ENCODE measurements around the gene NEAT1. TPM values are rescaled to one million over a fixed set of nuclear protein-coding genes. Genes with fewer than 3 reads are reported as not detected.

NEAT1 gene
- total RNA-seq, 1 experiment from 2014 or later: 564 TPM

- Histone ChIP-seq H2AFZ (ENCODE audit: low read depth, low read length, poor library complexity, severe bottlenecking) (no peak overlapping the region), H3K9ac (ENCODE audit: low read length) (no peak overlapping the region), H3K36me3 (ENCODE audit: control insufficient read depth in 1 of 2, insufficient read depth in 2 of 2, low read length in 2 of 2) (peaks cover 16 to 22% of the 10 kb centered on the region in 2 experiments), H3K79me2 (ENCODE audit: insufficient read depth, low read length) (no peaks in the 10 kb centered on the region), H3K9me3 (ENCODE audit: control insufficient read depth in 1 of 2, insufficient read depth in 1 of 2, low read depth in 1 of 2, low read length in 2 of 2) (no peaks in the 10 kb centered on the region), H3K4me3 (replicated peaks in 1 of 2; ENCODE audit: low read depth in 1 of 2, low read length in 2 of 2) (no peak overlapping the region), H3K4me2 (ENCODE audit: low read length) (no peak overlapping the region), H4K20me1 (ENCODE audit: insufficient read depth) (no peaks in the 10 kb centered on the region), H3K9me2 (ENCODE audit: insufficient read depth) (no peaks in the 10 kb centered on the region), H3K4me1 (ENCODE audit: control insufficient read depth in 1 of 2, insufficient read depth in 2 of 2, low read length in 2 of 2) (no peaks in the 10 kb centered on the region), H3K27me3 (ENCODE audit: insufficient read depth, low read length) (no peaks in the 10 kb centered on the region), H3K27ac (ENCODE audit: low read depth, low read length) (no peak overlapping the region)
- no TSS peak for BruUV-seq (replicated peaks)
- RAD21 ChIA-PET (ENCODE audit: low non-redundant PET in 1 of 2, low total read pairs in 2 of 2, uncharacterized antibody in 2 of 2, unreplicated experiment in 2 of 2): interaction anchor here in 1 of 2 experiments (0.5 kb wide), 1 partner anchor 31 kb away, joined by 3 read pairs; no protein-coding TSS in a partner anchor
- intact Hi-C loops (cut with micrococcal nuclease): no loop called here
- POLR2A ChIA-PET: interaction anchor here (1.2 kb wide), 1 partner anchor 15 kb away, joined by 3 read pairs; the partner anchor contains the start of gene FRMD8
- ATAC-seq (peak; percentile 16; the same call in 1 of the 2 replicates), DNase-seq (ENCODE audit: low read depth, low spot score) (no peak)
- CTCF ChIA-PET: no interaction called here
- no peak for TF ChIP-seq POLR2A (IDR thresholded peaks at IDR 0.05; ENCODE audit: borderline replicate concordance, extremely low read depth, insufficient read depth, insufficient read length)
- TF ChIP-seq MAX (IDR thresholded peaks at IDR 0.05): no peak
- no peak for TF ChIP-seq SRF (IDR thresholded peaks at IDR 0.05; ENCODE audit: low read depth)
- TF ChIP-seq SIN3A (IDR thresholded peaks at IDR 0.05; ENCODE audit: low read depth): no peak
- TF ChIP-seq CEBPB (IDR thresholded peaks at IDR 0.05; ENCODE audit: low read depth): no peak
- no peak for TF ChIP-seq JUND (IDR thresholded peaks at IDR 0.05)
- no peak for TF ChIP-seq EZH2 (IDR thresholded peaks at IDR 0.05)
Observed at GRCh38 chr11:65401073-65401802, 21.4 kb upstream of the NEAT1 start.

GRCh38 chr11:65401803-65402248 is 20.8 kb upstream of the NEAT1 start:
- BruUV-seq (replicated peaks): no TSS peak
- ATAC-seq: no peak
- Histone ChIP-seq H3K9me2 (ENCODE audit: insufficient read depth) (no peaks in the 10 kb centered on the region), H4K20me1 (ENCODE audit: insufficient read depth) (no peaks in the 10 kb centered on the region), H3K9ac (ENCODE audit: low read length) (no peak overlapping the region), H3K9me3 (ENCODE audit: control insufficient read depth in 1 of 2, insufficient read depth in 1 of 2, low read depth in 1 of 2, low read length in 2 of 2) (no peaks in the 10 kb centered on the region), H3K27me3 (ENCODE audit: insufficient read depth, low read length) (no peaks in the 10 kb centered on the region), H3K36me3 (ENCODE audit: control insufficient read depth in 1 of 2, insufficient read depth in 2 of 2, low read length in 2 of 2) (peaks cover 17 to 22% of the 10 kb centered on the region in 2 experiments), H3K4me3 (replicated peaks in 1 of 2; ENCODE audit: low read depth in 1 of 2, low read length in 2 of 2) (no peak overlapping the region), H3K79me2 (ENCODE audit: insufficient read depth, low read length) (no peaks in the 10 kb centered on the region), H3K27ac (ENCODE audit: low read depth, low read length) (no peak overlapping the region), H3K4me1 (ENCODE audit: control insufficient read depth in 1 of 2, insufficient read depth in 2 of 2, low read length in 2 of 2) (no peaks in the 10 kb centered on the region), H3K4me2 (ENCODE audit: low read length) (no peak overlapping the region), H2AFZ (ENCODE audit: low read depth, low read length, poor library complexity, severe bottlenecking) (no peak overlapping the region)
- intact Hi-C loops (cut with micrococcal nuclease): no loop called here
- no peak for DNase-seq (ENCODE audit: low read depth, low spot score)
- ChIA-PET POLR2A (interaction anchor here (1.2 kb wide), 1 partner anchor 15 kb away, joined by 3 read pairs; the partner anchor contains the start of gene FRMD8), CTCF (no interaction called here), RAD21 (ENCODE audit: low non-redundant PET in 1 of 2, low total read pairs in 2 of 2, uncharacterized antibody in 2 of 2, unreplicated experiment in 2 of 2) (interaction anchor here in 1 of 2 experiments (0.5 kb wide), 1 partner anchor 31 kb away, joined by 3 read pairs; no protein-coding TSS in a partner anchor)
- TF ChIP-seq CBX3 (IDR thresholded peaks at IDR 0.05; ENCODE audit: low read depth) (no peak), TCF7L2 (IDR thresholded peaks at IDR 0.05; ENCODE audit: borderline replicate concordance, extremely low read depth, insufficient read depth, insufficient read length) (no peak), SRF (IDR thresholded peaks at IDR 0.05; ENCODE audit: low read depth) (no peak), CEBPB (IDR thresholded peaks at IDR 0.05; ENCODE audit: low read depth) (no peak), POLR2AphosphoS5 (IDR thresholded peaks at IDR 0.05; ENCODE audit: low read depth, low read length) (no peak)
